A673 (cell line): Measurements from ENCODE around the gene RGS14.

Experiments
- CTCF ChIP-seq: fragments of 300-800, 200-600 bp; sonication (generic); conservative IDR thresholded peaks from 2 replicates; pipeline ENCODE4 v1.5.1; 2017; ENCODE audit warnings: low read depth, mild to moderate bottlenecking, antibody characterized with exemption, low read length, moderate library complexity, mixed read lengths
- EZH2 ChIP-seq: fragments of 200-600 bp; sonication (generic); IDR thresholded peaks from 2 replicates; pipeline ENCODE4 v1.6.1; 2017; ENCODE audit warnings: borderline replicate concordance, low read depth, mild to moderate bottlenecking, mixed read lengths, antibody characterized with exemption, low read length; ENCODE audit not compliant: poor library complexity, severe bottlenecking

DNA sequence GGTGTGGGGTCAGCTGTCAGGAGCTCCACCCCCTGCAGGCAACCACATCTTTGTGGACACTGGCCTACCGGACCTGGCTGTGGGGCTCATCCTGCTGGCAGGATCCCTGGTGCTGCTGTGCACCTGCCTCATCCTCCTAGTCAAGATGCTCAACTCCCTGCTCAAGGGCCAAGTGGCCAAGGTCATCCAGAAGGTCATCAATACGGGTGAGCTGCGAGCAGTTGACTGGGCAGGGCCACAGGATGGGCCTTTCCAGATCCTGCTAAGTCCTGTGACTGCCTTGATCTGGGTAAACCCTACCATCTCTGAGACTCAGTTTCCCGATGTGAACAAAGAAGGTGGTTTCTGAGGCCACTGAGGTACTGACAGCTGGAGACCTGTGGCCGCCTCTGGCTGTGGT, 36.3 kb downstream of the RGS14 start:
- no peak for TF ChIP-seq CTCF
- TF ChIP-seq EZH2: no peak
